ENCODE data around the gene FBXW8. TPM values are rescaled to one million over a fixed set of nuclear protein-coding genes. Genes with fewer than 3 reads are reported as not detected.

The FBXW8 gene
- total and polyA plus RNA-seq, 5 donors from 2014 or later: 3.6 to 10.4 (median 6.6) TPM

DNA sequence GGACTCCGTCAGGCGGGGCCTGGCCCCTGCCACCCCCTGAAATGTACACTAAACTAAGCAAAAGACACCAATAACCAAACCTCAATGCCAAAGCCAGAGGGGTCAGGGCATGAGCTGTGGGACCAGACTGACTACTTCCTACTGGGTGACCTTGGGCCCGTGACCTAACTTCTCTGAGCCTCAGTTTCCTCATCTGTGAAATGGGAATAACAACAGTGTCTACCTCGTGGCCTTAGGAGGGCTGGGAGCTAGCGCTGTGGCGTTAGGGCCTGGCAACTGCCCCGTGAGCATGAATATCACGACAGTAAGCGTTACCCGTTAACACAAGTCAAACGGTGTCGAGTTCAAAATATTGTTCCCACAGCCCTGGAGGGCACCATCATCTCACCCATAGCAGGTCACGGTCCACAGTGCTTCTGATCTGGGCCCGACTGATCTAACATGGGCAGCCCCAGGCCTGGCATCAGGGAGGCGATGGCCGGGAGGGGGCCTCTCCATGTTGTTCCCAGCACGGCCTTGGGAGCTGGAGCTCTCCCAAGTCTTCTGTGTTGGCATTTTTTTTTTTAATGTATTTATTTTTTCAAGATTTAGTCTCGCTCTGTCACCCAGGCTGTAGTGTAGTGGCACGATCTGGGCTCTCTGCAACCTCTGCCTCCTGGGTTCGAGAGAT, 136.2 kb downstream of the FBXW8 start:
- H3K4me3 Mint-ChIP-seq: no peak overlapping the region
- H3K27ac ChIP-seq (ENCODE audit: insufficient read depth, low read length, poor library complexity, severe bottlenecking): no peak overlapping the region
- DNase-seq (no peak), ATAC-seq (ENCODE audit: low read depth in 2 of 2) (no peak)
- no peaks in the 10 kb centered on the region for H3K9me3 ChIP-seq (ENCODE audit: control insufficient read depth in 2 of 2, low read length in 2 of 2)
- no peaks in the 10 kb centered on the region for H3K36me3 Mint-ChIP-seq
- H3K4me3 ChIP-seq (ENCODE audit: low read depth, low read length): no peak overlapping the region
- H3K4me1 Mint-ChIP-seq: no peaks in the 10 kb centered on the region
- H3K9me3 Mint-ChIP-seq: no peaks in the 10 kb centered on the region
- no peaks in the 10 kb centered on the region for H3K27me3 Mint-ChIP-seq
- H3K27ac Mint-ChIP-seq: no peak overlapping the region
- no peaks in the 10 kb centered on the region for H3K4me1 ChIP-seq (ENCODE audit: control insufficient read depth, insufficient read depth, low read length, poor library complexity, severe bottlenecking)
- no peaks in the 10 kb centered on the region for H3K27me3 ChIP-seq (ENCODE audit: control insufficient read depth, insufficient read depth, low read length)
- H3K36me3 ChIP-seq (ENCODE audit: control insufficient read depth, insufficient read depth, low read length): no peaks in the 10 kb centered on the region

DNA sequence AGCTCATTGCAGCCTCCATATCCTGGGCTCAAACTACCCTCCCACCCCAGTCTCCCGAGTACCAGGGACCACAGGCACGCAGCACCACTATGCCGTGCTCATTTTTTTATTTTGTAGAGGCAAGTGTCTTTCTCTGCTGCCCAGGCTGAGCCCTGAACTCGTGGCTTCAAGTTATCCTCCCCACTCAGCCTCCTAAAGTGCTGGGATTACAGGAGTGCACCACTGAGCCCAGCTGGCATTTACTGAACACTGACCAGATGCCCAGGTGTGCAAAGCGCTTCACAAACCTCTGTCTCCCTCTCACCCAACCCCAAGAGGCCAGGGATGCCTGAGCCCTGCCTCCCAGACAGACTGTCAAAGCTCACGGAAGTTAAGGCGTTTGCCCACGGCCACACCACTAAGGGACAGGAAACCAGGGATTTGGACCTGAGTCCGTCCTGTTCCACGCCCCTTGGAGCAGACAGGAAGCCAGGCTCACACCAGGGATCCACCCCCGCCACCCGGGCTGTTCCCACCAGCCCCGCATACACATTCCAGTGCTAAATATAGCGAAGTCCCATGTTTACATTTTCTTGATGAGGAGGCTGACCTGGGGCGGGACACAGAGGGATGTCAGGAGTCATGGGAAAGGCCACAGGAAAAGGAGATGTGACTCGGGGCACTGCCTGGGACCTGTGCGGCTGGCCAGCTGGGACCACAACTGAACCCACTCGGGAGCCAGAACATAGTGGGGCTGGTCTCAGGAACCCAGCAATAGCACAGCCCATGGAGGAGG, 137.2 kb downstream of the FBXW8 start:
- Mint-ChIP-seq H3K27ac (no peak overlapping the region), H3K36me3 (no peaks in the 10 kb centered on the region), H3K4me3 (no peak overlapping the region), H3K27me3 (no peaks in the 10 kb centered on the region), H3K4me1 (no peaks in the 10 kb centered on the region), H3K9me3 (no peaks in the 10 kb centered on the region)
- no peak for ATAC-seq (ENCODE audit: low read depth in 2 of 2)
- no peaks in the 10 kb centered on the region for H3K36me3 ChIP-seq (ENCODE audit: control insufficient read depth, insufficient read depth, low read length)
- no peaks in the 10 kb centered on the region for H3K27me3 ChIP-seq (ENCODE audit: control insufficient read depth, insufficient read depth, low read length)
- DNase-seq: no peak
- no peak overlapping the region for H3K27ac ChIP-seq (ENCODE audit: insufficient read depth, low read length, poor library complexity, severe bottlenecking)
- H3K4me3 ChIP-seq (ENCODE audit: low read depth, low read length): no peak overlapping the region
- H3K4me1 ChIP-seq (ENCODE audit: control insufficient read depth, insufficient read depth, low read length, poor library complexity, severe bottlenecking): no peaks in the 10 kb centered on the region
- H3K9me3 ChIP-seq (ENCODE audit: control insufficient read depth in 2 of 2, low read length in 2 of 2): no peaks in the 10 kb centered on the region

DNA sequence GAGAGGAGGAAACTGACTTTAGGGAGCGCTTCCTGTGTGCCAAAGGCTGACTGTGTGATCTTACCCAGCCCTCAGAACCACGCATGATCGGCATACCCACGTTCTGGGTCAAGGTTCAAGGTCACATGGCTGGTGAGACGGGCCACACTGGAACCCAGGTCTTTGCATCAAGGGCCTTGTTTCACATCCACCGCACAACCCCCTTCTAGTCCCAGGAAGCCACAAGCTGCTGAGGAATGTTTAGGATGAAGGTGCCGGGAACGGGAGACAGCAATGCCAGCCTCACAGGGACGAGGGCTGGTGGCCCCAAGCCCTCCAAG, 137.8 kb downstream of the FBXW8 start:
- no peak for DNase-seq
- no peaks in the 10 kb centered on the region for H3K9me3 Mint-ChIP-seq
- no peak overlapping the region for H3K4me3 Mint-ChIP-seq
- no peaks in the 10 kb centered on the region for H3K9me3 ChIP-seq (ENCODE audit: control insufficient read depth in 2 of 2, low read length in 2 of 2)
- no peaks in the 10 kb centered on the region for H3K36me3 Mint-ChIP-seq
- no peaks in the 10 kb centered on the region for H3K36me3 ChIP-seq (ENCODE audit: control insufficient read depth, insufficient read depth, low read length)
- H3K4me1 Mint-ChIP-seq: no peaks in the 10 kb centered on the region
- no peaks in the 10 kb centered on the region for H3K27me3 Mint-ChIP-seq
- H3K27ac Mint-ChIP-seq: no peak overlapping the region
- no peaks in the 10 kb centered on the region for H3K27me3 ChIP-seq (ENCODE audit: control insufficient read depth, insufficient read depth, low read length)
- H3K4me3 ChIP-seq (ENCODE audit: low read depth, low read length): no peak overlapping the region
- no peak overlapping the region for H3K27ac ChIP-seq (ENCODE audit: insufficient read depth, low read length, poor library complexity, severe bottlenecking)
- ATAC-seq (ENCODE audit: low read depth in 2 of 2): no peak
- H3K4me1 ChIP-seq (ENCODE audit: control insufficient read depth, insufficient read depth, low read length, poor library complexity, severe bottlenecking): no peaks in the 10 kb centered on the region

DNA sequence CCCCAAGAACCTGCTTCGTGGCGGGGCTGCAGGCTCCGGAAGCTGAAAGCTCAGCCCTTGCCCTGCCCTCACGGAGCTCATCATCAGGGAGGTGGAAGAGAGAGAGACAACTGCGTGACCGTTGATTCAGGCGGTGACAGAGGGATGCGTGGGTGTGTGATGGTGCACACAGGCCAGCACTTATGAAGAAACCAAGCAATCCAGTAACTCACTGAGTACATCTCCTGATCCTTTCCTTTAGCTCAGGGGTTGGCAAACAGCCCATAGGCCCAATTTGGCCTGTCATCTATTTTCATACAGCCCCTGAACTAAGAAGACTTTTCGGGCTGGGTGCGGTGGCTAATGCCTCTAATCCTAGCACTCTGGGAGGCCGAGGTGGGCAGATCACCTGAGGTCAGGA, 138.5 kb downstream of the FBXW8 start:
- Histone ChIP-seq H3K27me3 (ENCODE audit: control insufficient read depth, insufficient read depth, low read length) (no peaks in the 10 kb centered on the region), H3K9me3 (ENCODE audit: control insufficient read depth in 2 of 2, low read length in 2 of 2) (no peaks in the 10 kb centered on the region), H3K4me1 (ENCODE audit: control insufficient read depth, insufficient read depth, low read length, poor library complexity, severe bottlenecking) (no peaks in the 10 kb centered on the region), H3K36me3 (ENCODE audit: control insufficient read depth, insufficient read depth, low read length) (no peaks in the 10 kb centered on the region), H3K4me3 (ENCODE audit: low read depth, low read length) (no peak overlapping the region), H3K27ac (ENCODE audit: insufficient read depth, low read length, poor library complexity, severe bottlenecking) (no peak overlapping the region)
- no peak for DNase-seq
- Mint-ChIP-seq H3K4me1 (no peaks in the 10 kb centered on the region), H3K27me3 (no peaks in the 10 kb centered on the region), H3K36me3 (no peaks in the 10 kb centered on the region), H3K9me3 (no peaks in the 10 kb centered on the region), H3K4me3 (no peak overlapping the region), H3K27ac (no peak overlapping the region)
- no peak for ATAC-seq (ENCODE audit: low read depth in 2 of 2)

DNA sequence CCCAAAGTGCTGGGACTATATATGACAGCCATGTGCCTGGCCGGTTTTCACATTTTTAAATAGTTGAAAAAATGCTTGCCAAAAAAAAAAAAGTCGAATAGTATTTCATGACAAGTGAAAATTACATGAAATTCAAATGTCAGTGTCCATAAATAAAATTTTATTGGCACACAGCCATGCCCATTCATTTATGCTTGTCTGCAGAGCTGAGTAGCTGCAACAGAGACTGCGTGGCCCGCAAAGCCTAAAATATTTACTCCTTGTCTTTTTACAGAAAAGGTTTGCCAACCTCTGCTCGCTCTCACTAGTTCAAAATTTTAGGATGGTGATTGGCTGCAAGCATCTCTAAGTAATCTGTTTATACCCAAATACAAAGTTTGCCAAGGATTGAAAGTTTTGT, 139.3 kb downstream of the FBXW8 start:
- Histone ChIP-seq H3K4me1 (ENCODE audit: control insufficient read depth, insufficient read depth, low read length, poor library complexity, severe bottlenecking) (no peaks in the 10 kb centered on the region), H3K27ac (ENCODE audit: insufficient read depth, low read length, poor library complexity, severe bottlenecking) (no peak overlapping the region), H3K4me3 (ENCODE audit: low read depth, low read length) (no peak overlapping the region), H3K36me3 (ENCODE audit: control insufficient read depth, insufficient read depth, low read length) (no peaks in the 10 kb centered on the region), H3K9me3 (ENCODE audit: control insufficient read depth in 2 of 2, low read length in 2 of 2) (no peaks in the 10 kb centered on the region), H3K27me3 (ENCODE audit: control insufficient read depth, insufficient read depth, low read length) (no peaks in the 10 kb centered on the region)
- Mint-ChIP-seq H3K27ac (no peak overlapping the region), H3K4me3 (no peak overlapping the region), H3K9me3 (no peaks in the 10 kb centered on the region), H3K27me3 (no peaks in the 10 kb centered on the region), H3K4me1 (no peaks in the 10 kb centered on the region), H3K36me3 (no peaks in the 10 kb centered on the region)
- ATAC-seq (ENCODE audit: low read depth in 2 of 2) (no peak), DNase-seq (no peak)

DNA sequence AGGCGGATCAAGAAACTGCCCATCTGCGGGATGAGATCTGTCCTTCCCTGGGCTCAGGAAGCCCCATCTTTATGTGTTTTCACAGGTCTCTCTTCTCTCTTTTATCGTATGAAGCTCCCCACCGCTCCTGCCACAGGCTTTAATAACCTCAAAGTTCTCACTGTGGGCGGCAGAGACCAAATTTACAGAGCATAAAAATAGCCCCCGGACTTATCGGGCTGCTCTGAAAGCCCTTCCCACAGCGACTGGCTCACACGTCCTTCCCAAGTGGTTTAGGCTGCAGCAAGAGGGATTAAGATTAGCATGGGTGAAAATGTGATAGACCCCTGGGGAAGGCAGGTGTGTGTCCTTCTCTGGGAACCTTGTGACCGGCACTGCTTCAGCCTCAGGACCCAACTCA, 140.6 kb downstream of the FBXW8 start:
- no peak for DNase-seq
- H3K4me3 Mint-ChIP-seq: no peak overlapping the region
- no peaks in the 10 kb centered on the region for H3K27me3 Mint-ChIP-seq
- Histone ChIP-seq H3K9me3 (ENCODE audit: control insufficient read depth in 2 of 2, low read length in 2 of 2) (no peaks in the 10 kb centered on the region), H3K4me1 (ENCODE audit: control insufficient read depth, insufficient read depth, low read length, poor library complexity, severe bottlenecking) (no peaks in the 10 kb centered on the region), H3K27ac (ENCODE audit: insufficient read depth, low read length, poor library complexity, severe bottlenecking) (no peak overlapping the region), H3K4me3 (ENCODE audit: low read depth, low read length) (no peak overlapping the region), H3K36me3 (ENCODE audit: control insufficient read depth, insufficient read depth, low read length) (no peaks in the 10 kb centered on the region), H3K27me3 (ENCODE audit: control insufficient read depth, insufficient read depth, low read length) (no peaks in the 10 kb centered on the region)
- no peaks in the 10 kb centered on the region for H3K9me3 Mint-ChIP-seq
- H3K27ac Mint-ChIP-seq: no peak overlapping the region
- no peaks in the 10 kb centered on the region for H3K4me1 Mint-ChIP-seq
- no peaks in the 10 kb centered on the region for H3K36me3 Mint-ChIP-seq
- no peak for ATAC-seq (ENCODE audit: low read depth in 2 of 2)

DNA sequence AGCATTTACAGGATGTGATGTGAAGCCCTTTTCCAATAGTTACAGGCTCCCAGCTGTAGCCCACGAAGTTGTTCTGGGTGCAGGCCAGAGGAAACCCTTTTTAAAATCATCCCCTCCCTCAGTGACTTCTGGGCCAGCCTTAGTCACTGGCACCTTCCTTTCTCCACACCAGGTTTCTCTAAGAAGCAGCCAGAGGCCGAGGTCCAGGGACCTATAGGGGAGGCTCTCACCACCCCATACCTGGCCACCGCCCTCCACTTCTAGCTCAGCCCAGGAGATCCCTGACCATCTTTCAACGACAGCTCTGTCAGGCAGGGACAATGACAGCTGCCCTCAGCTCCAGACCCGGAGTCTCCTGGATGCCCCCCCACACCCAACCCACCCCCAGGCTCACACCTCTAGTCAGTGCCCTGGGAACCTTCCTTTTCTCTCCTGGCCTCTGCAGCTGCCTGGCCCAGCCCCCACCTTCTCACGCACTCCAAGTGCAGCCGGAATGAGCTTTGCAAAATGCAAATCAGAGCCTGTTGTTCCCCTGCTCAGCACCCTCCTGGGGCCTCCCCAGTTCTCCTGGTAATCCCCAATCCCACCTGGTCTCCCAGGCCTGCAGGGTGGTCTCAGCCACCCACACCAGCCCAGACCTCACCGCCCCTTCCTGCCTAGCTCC, 141.8 kb downstream of the FBXW8 start:
- no peak overlapping the region for H3K4me3 ChIP-seq (ENCODE audit: low read depth, low read length)
- no peaks in the 10 kb centered on the region for H3K36me3 Mint-ChIP-seq
- ATAC-seq (ENCODE audit: low read depth in 2 of 2): no peak
- no peak for DNase-seq
- H3K9me3 Mint-ChIP-seq: no peaks in the 10 kb centered on the region
- no peak overlapping the region for H3K27ac ChIP-seq (ENCODE audit: insufficient read depth, low read length, poor library complexity, severe bottlenecking)
- no peaks in the 10 kb centered on the region for H3K9me3 ChIP-seq (ENCODE audit: control insufficient read depth in 2 of 2, low read length in 2 of 2)
- H3K4me1 ChIP-seq (ENCODE audit: control insufficient read depth, insufficient read depth, low read length, poor library complexity, severe bottlenecking): no peaks in the 10 kb centered on the region
- no peaks in the 10 kb centered on the region for H3K27me3 Mint-ChIP-seq
- H3K4me1 Mint-ChIP-seq: no peaks in the 10 kb centered on the region
- H3K27me3 ChIP-seq (ENCODE audit: control insufficient read depth, insufficient read depth, low read length): no peaks in the 10 kb centered on the region
- no peak overlapping the region for H3K27ac Mint-ChIP-seq
- no peak overlapping the region for H3K4me3 Mint-ChIP-seq
- H3K36me3 ChIP-seq (ENCODE audit: control insufficient read depth, insufficient read depth, low read length): no peaks in the 10 kb centered on the region

DNA sequence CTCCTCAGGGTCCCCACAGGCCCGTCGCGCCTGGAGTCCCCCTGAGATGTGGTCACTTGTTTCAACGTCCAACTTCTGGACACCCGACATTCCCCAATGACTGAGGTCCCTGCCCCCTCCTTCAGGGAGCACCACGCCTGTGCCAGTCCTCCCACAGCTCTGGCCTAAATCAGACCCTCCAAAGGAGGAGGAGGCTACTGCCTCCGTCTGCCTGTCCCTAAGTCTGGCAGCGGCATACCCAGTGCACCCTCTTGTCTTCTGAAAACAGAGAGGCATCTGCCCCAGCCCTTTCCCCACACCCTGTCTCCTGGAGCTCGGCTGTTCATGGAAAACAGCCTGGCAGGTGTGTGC, 142.3 kb downstream of the FBXW8 start:
- Histone ChIP-seq H3K27me3 (ENCODE audit: control insufficient read depth, insufficient read depth, low read length) (no peaks in the 10 kb centered on the region), H3K27ac (ENCODE audit: insufficient read depth, low read length, poor library complexity, severe bottlenecking) (no peak overlapping the region), H3K4me3 (ENCODE audit: low read depth, low read length) (no peak overlapping the region), H3K4me1 (ENCODE audit: control insufficient read depth, insufficient read depth, low read length, poor library complexity, severe bottlenecking) (no peaks in the 10 kb centered on the region), H3K9me3 (ENCODE audit: control insufficient read depth in 2 of 2, low read length in 2 of 2) (no peaks in the 10 kb centered on the region), H3K36me3 (ENCODE audit: control insufficient read depth, insufficient read depth, low read length) (no peaks in the 10 kb centered on the region)
- Mint-ChIP-seq H3K4me3 (no peak overlapping the region), H3K27me3 (no peaks in the 10 kb centered on the region), H3K4me1 (no peaks in the 10 kb centered on the region), H3K9me3 (no peaks in the 10 kb centered on the region), H3K36me3 (no peaks in the 10 kb centered on the region), H3K27ac (no peak overlapping the region)
- ATAC-seq (ENCODE audit: low read depth in 2 of 2) (no peak), DNase-seq (no peak)
